HepG2 (cell line): ENCODE measurements around the gene JTB. TPM values are rescaled to one million over a fixed set of nuclear protein-coding genes. Genes with fewer than 3 reads are reported as not detected.
A peak's percentile ranks its signal among the peaks of the same experiment; 100 is the strongest.

Experiments used
- ARHGAP35 ChIP-seq: sonication (generic); formaldehyde crosslinking; IDR thresholded peaks from 2 replicates; pipeline ENCODE4 v1.9.0; 2022; ENCODE audit warnings: mild to moderate bottlenecking, inconsistent platforms, moderate library complexity, missing genetic modification reagents, borderline replicate concordance
- ARID2 ChIP-seq: sonication (generic); formaldehyde crosslinking; IDR thresholded peaks from 2 replicates; pipeline ENCODE4 v1.8.1; 2022; ENCODE audit warnings: mild to moderate bottlenecking, missing genetic modification reagents, borderline replicate concordance
- FOXC1 ChIP-seq: sonication (generic); formaldehyde crosslinking; IDR thresholded peaks from 2 replicates; pipeline ENCODE4 v1.8.0; 2022; ENCODE audit warnings: mild to moderate bottlenecking, missing genetic modification reagents, borderline replicate concordance
- FOXP1 ChIP-seq, 2 experiments: fragments of 450-650 bp in 1 of 2; IDR thresholded peaks; 2 replicates each; pipeline ENCODE4 v1.6.1; 2017 to 2018; ENCODE audit warnings: antibody characterized with exemption in 1 of 2
- HNF4A ChIP-seq: sonication (generic); formaldehyde crosslinking; IDR thresholded peaks from 2 replicates; pipeline ENCODE4 v1.4.0; 2020; ENCODE audit warnings: missing genetic modification reagents
- KDM5A ChIP-seq: fragments of 200-600 bp; sonication (generic); IDR thresholded peaks from 2 replicates; pipeline ENCODE4 v1.7.0; 2018; ENCODE audit warnings: antibody characterized with exemption, mild to moderate bottlenecking, low read length, borderline replicate concordance
- KLF13 ChIP-seq: sonication (generic); formaldehyde crosslinking; IDR thresholded peaks from 2 replicates; pipeline ENCODE4 v1.4.0; 2020; ENCODE audit warnings: mild to moderate bottlenecking, missing genetic modification reagents
- NFRKB ChIP-seq: fragments of 450-650 bp; IDR thresholded peaks from 2 replicates; pipeline ENCODE4 v1.6.1; 2017
- NR1H2 ChIP-seq: sonication (generic); formaldehyde crosslinking; IDR thresholded peaks from 2 replicates; pipeline ENCODE4 v1.8.1; 2022; ENCODE audit warnings: low read depth, missing genetic modification reagents, borderline replicate concordance
- PAX8 ChIP-seq: sonication (generic); formaldehyde crosslinking; IDR thresholded peaks from 2 replicates; pipeline ENCODE4 v1.8.0; 2022; ENCODE audit warnings: mild to moderate bottlenecking, missing genetic modification reagents, borderline replicate concordance
- PCBP1 ChIP-seq: fragments of 200-400 bp; formaldehyde crosslinking; IDR thresholded peaks from 2 replicates; pipeline ENCODE4 v1.6.1; 2017; ENCODE audit warnings: mild to moderate bottlenecking, low read depth, low read length, borderline replicate concordance
- PHF20 ChIP-seq: sonication (generic); formaldehyde crosslinking; IDR thresholded peaks from 2 replicates; pipeline ENCODE4 v1.5.0; 2020; ENCODE audit warnings: mild to moderate bottlenecking, missing genetic modification reagents
- RARA ChIP-seq: IDR thresholded peaks from 2 replicates; pipeline ENCODE4 v1.6.1; 2016; ENCODE audit warnings: missing genetic modification reagents, missing compliant biosample characterization
- SMYD3 ChIP-seq: sonication (generic); formaldehyde crosslinking; IDR thresholded peaks from 2 replicates; pipeline ENCODE4 v1.8.1; 2023; ENCODE audit warnings: mild to moderate bottlenecking, missing genetic modification reagents
- THYN1 ChIP-seq: sonication (generic); formaldehyde crosslinking; IDR thresholded peaks from 2 replicates; pipeline ENCODE4 v1.8.1; 2023; ENCODE audit warnings: low read depth, mild to moderate bottlenecking, moderate library complexity, missing genetic modification reagents, borderline replicate concordance
- ZEB1 ChIP-seq: IDR thresholded peaks from 2 replicates; pipeline ENCODE4 v1.6.1; 2012; ENCODE audit warnings: mild to moderate bottlenecking, low read depth, inconsistent platforms; ENCODE audit not compliant: insufficient replicate concordance
- ZNF260 ChIP-seq: sonication (generic); formaldehyde crosslinking; IDR thresholded peaks from 2 replicates; pipeline ENCODE4 v1.4.0; 2020; ENCODE audit warnings: missing genetic modification reagents, low read depth, mild to moderate bottlenecking, borderline replicate concordance
- ZNF329 ChIP-seq: sonication (generic); formaldehyde crosslinking; IDR thresholded peaks from 2 replicates; pipeline ENCODE4 v1.9.0; 2021; ENCODE audit warnings: low read depth, mild to moderate bottlenecking, missing genetic modification reagents
- ZNF343 ChIP-seq: sonication (generic); formaldehyde crosslinking; IDR thresholded peaks from 2 replicates; pipeline ENCODE4 v1.4.0; 2020; ENCODE audit warnings: mild to moderate bottlenecking, missing genetic modification reagents
- ZNF484 ChIP-seq: sonication (generic); formaldehyde crosslinking; IDR thresholded peaks from 2 replicates; pipeline ENCODE4 v1.5.1; 2020; ENCODE audit warnings: mild to moderate bottlenecking, low read depth, missing genetic modification reagents, borderline replicate concordance
- ZNF614 ChIP-seq: IDR thresholded peaks from 2 replicates; pipeline ENCODE4 v1.6.1; 2018; ENCODE audit warnings: missing biosample characterization, missing genetic modification reagents, inconsistent platforms, borderline replicate concordance
- ZNF749 ChIP-seq: sonication (generic); formaldehyde crosslinking; IDR thresholded peaks from 2 replicates; pipeline ENCODE4 v1.8.0; 2022; ENCODE audit warnings: mild to moderate bottlenecking, missing genetic modification reagents, moderate library complexity, borderline replicate concordance
- polyA plus RNA-seq, 8 experiments: library from polyadenylated mRNA; depleted of rRNA in 3 of 8; stranded (reverse) in 7 of 8; unstranded in 1 of 8; fragments of >200 nt; fragmentation: Illumina TruSeq in 4 of 8; extraction: Trizol in 4 of 8; gene quantifications; 2 replicates each; pipeline versions ENCODE4 v1.2.1 to v1.2.3, GENCODE V29; 2011 to 2016; ENCODE audit warnings: low read depth in 4 of 8, missing spikeins in 1 of 8, mixed read lengths in 1 of 8; ENCODE audit not compliant: insufficient read depth in 1 of 8
- total RNA-seq, 5 experiments: library from RNA; depleted of rRNA; stranded (reverse); fragments of >200 nt; fragmentation: Illumina TruSeq; extraction: Trizol; gene quantifications; 2 replicates each; pipeline ENCODE4 v1.2.3, GENCODE V29; 2016; ENCODE audit warnings: low read depth in 1 of 5
- TF ChIP-seq, protein P1 (sequence below): sonication (generic); formaldehyde crosslinking; IDR thresholded peaks from 2 replicates; pipeline ENCODE4 v1.9.0; 2021; ENCODE audit warnings: missing genetic modification reagents, borderline replicate concordance
- TF ChIP-seq, protein P2 (sequence below): sonication (generic); formaldehyde crosslinking; IDR thresholded peaks from 2 replicates; pipeline ENCODE4 v1.8.0; 2022; ENCODE audit warnings: mild to moderate bottlenecking, missing genetic modification reagents, moderate library complexity
- TF ChIP-seq, protein P3 (sequence below): sonication (generic); formaldehyde crosslinking; IDR thresholded peaks from 2 replicates; pipeline ENCODE4 v1.5.0; 2020; ENCODE audit warnings: missing genetic modification reagents
- TF ChIP-seq, protein P4 (sequence below): sonication (generic); formaldehyde crosslinking; IDR thresholded peaks from 2 replicates; pipeline ENCODE4 v1.8.1; 2022; ENCODE audit warnings: mild to moderate bottlenecking, missing genetic modification reagents

Gene JTB
- total and polyA plus RNA-seq, 2 of the 13 experiments (the other 11 are each of a cell fraction or from before 2014, with no cell fraction given): 96.7 to 99.2 TPM

DNA sequence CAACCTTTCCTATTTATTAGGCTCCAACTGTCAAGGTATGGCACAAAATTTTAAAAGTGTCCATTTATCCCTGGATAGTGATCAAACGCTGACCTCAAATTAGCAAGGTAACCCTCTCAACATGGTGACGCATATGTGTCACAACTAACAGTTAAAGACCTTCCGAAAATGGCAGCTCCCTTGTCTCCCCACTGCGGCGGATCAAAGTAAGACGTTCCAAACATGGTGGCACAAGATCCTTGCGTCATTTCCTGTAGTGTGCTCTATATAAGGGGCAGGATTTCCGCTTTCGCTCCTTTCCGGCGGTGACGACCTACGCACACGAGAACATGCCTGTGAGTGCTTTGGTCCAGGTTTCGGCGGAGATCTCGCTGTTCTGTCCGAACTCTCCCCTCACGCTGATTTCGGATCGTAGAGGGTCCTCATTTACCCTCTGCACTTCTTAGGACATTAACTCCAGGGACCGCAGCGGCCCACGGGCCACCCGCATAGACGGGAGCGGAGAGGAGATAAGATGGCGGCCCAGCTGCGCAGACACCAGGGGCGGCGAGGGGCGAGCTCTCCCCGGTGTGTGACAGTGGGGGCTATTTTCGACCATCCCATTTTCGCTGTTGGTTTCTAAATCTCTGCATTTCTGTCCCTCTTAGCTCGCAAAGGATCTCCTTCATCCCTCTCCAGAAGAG lies 13.1 kb upstream of the JTB start, which contains the start of gene RPS27 (continued):
- peak; percentile 66; the same call in 1 of the 2 replicates for TF ChIP-seq KDM5A
- peak; percentile 81 for TF ChIP-seq FOXC1 (CRISPR knock-in tag)
- TF ChIP-seq KLF13: no peak
- TF ChIP-seq THYN1: no peak
- TF ChIP-seq, protein P1, sequence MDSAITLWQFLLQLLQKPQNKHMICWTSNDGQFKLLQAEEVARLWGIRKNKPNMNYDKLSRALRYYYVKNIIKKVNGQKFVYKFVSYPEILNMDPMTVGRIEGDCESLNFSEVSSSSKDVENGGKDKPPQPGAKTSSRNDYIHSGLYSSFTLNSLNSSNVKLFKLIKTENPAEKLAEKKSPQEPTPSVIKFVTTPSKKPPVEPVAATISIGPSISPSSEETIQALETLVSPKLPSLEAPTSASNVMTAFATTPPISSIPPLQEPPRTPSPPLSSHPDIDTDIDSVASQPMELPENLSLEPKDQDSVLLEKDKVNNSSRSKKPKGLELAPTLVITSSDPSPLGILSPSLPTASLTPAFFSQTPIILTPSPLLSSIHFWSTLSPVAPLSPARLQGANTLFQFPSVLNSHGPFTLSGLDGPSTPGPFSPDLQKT: no peak
- TF ChIP-seq FOXP1 (IDR thresholded peaks at IDR 0.05): no peak
- no peak for TF ChIP-seq FOXP1 (CRISPR knock-in tag; IDR thresholded peaks at IDR 0.05)
- no peak for TF ChIP-seq PCBP1
- TF ChIP-seq, protein P2, sequence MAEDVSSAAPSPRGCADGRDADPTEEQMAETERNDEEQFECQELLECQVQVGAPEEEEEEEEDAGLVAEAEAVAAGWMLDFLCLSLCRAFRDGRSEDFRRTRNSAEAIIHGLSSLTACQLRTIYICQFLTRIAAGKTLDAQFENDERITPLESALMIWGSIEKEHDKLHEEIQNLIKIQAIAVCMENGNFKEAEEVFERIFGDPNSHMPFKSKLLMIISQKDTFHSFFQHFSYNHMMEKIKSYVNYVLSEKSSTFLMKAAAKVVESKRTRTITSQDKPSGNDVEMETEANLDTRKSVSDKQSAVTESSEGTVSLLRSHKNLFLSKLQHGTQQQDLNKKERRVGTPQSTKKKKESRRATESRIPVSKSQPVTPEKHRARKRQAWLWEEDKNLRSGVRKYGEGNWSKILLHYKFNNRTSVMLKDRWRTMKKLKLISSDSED (CRISPR knock-in tag): no peak
- no peak for TF ChIP-seq ZNF329 (CRISPR knock-in tag)
- TF ChIP-seq ARID2 (CRISPR knock-in tag): no peak
- TF ChIP-seq, protein P3, sequence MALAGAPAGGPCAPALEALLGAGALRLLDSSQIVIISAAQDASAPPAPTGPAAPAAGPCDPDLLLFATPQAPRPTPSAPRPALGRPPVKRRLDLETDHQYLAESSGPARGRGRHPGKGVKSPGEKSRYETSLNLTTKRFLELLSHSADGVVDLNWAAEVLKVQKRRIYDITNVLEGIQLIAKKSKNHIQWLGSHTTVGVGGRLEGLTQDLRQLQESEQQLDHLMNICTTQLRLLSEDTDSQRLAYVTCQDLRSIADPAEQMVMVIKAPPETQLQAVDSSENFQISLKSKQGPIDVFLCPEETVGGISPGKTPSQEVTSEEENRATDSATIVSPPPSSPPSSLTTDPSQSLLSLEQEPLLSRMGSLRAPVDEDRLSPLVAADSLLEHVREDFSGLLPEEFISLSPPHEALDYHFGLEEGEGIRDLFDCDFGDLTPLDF (CRISPR knock-in tag): no peak
- peak; percentile 45; the same call in 1 of the 2 replicates for TF ChIP-seq RARA (CRISPR knock-in tag)
- peak; percentile 90 for TF ChIP-seq PHF20 (CRISPR knock-in tag)
- TF ChIP-seq PAX8 (CRISPR knock-in tag): 0 out of 2 replicates have a peak, but pooled peaks have one; percentile 68
- peak; percentile 80 for TF ChIP-seq ZNF614
- TF ChIP-seq NFRKB: no peak; the same call in 1 of the 2 replicates
- TF ChIP-seq ZEB1: no peak
- no peak for TF ChIP-seq ZNF749 (CRISPR knock-in tag)
- TF ChIP-seq HNF4A (CRISPR knock-in tag): 0 out of 2 replicates have a peak, but pooled peaks have one; percentile 11
- TF ChIP-seq NR1H2 (CRISPR knock-in tag): no peak
- no peak for TF ChIP-seq ZNF484 (CRISPR knock-in tag)
- TF ChIP-seq ZNF260 (CRISPR knock-in tag): no peak
- peak; percentile 88 for TF ChIP-seq ARHGAP35 (CRISPR knock-in tag)
- TF ChIP-seq ZNF343 (CRISPR knock-in tag): no peak
- TF ChIP-seq SMYD3: no peak
- TF ChIP-seq, protein P4, sequence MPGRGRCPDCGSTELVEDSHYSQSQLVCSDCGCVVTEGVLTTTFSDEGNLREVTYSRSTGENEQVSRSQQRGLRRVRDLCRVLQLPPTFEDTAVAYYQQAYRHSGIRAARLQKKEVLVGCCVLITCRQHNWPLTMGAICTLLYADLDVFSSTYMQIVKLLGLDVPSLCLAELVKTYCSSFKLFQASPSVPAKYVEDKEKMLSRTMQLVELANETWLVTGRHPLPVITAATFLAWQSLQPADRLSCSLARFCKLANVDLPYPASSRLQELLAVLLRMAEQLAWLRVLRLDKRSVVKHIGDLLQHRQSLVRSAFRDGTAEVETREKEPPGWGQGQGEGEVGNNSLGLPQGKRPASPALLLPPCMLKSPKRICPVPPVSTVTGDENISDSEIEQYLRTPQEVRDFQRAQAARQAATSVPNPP (CRISPR knock-in tag): no peak
